Skin epidermis (tissue), 12 donors: ENCODE data around the gene ZDHHC14.
A peak's percentile ranks its signal among the peaks of the same experiment; 100 is the strongest.
"Not testable (repeated sequence)": the region's sequence is repeated elsewhere in the genome, so short reads cannot be mapped to it uniquely, and the experiment has no call there.

Experiments
- H3K27ac ChIP-seq, 21 experiments: fragments of 200-600 bp; sonication (generic) in 11 of 21; one replicate each; pipeline ENCODE4 v1.5.0; 2020; ENCODE audit warnings: mild to moderate bottlenecking in 3 of 21, inconsistent platforms in 2 of 21, moderate library complexity in 2 of 21
- H3K4me3 ChIP-seq, 7 experiments: fragments of 200-600 bp; sonication (generic) in 2 of 7; one replicate each; pipeline ENCODE4 v1.5.0; 2020; ENCODE audit warnings: inconsistent platforms in 2 of 7, mild to moderate bottlenecking in 2 of 7, moderate library complexity in 1 of 7

Gene ZDHHC14

GRCh38 chr6:157556671-157557430 lies 175.9 kb downstream of the ZDHHC14 start:
- H3K4me3 ChIP-seq, result no peak overlapping the region
- peak overlapping the region in 2 of 21 experiments; percentile 39 to 64 for H3K27ac ChIP-seq

DNA sequence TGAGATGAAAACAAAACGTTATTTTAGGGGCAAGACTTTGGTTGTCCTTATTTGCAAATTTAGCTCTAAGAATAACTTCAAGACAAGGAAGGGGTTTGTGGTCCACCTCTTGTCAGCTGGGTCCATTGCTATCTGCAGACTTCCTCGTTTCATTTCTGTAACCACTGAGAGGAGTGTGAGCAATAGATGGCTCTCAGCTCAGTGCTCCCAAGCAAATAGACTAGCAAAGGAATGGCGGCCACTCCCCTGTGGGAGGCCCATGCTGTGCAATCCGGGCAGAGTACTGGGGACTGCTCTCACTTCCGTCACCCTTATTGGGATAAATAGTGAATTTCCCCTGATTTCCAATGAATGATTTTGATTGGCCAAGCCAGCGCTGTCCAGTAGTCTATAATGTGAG lies 176.6 kb downstream of the ZDHHC14 start:
- Histone ChIP-seq H3K27ac (peak overlapping the region in 2 of 21 experiments; percentile 39 to 64), H3K4me3 (no peak overlapping the region)

DNA sequence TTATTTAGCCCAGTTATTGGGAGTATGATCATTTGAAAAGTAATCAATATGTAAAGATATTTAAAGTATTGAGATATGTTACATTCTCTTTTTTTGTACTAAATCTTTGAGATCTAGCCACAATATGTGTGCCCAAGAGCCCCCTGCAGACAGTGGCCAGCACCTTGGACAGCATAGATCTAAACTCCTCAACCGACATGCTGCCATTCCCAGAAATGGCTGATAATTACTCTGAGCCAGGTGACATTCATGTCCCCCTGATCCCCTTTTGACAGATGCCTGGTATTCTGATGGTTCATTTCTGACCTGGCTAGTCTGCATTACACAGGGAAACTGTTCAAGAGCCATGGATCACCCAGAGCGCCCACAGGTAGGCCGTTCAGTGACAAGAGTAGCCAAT lies 177.1 kb downstream of the ZDHHC14 start:
- Histone ChIP-seq H3K27ac (no peak overlapping the region), H3K4me3 (no peak overlapping the region)

DNA sequence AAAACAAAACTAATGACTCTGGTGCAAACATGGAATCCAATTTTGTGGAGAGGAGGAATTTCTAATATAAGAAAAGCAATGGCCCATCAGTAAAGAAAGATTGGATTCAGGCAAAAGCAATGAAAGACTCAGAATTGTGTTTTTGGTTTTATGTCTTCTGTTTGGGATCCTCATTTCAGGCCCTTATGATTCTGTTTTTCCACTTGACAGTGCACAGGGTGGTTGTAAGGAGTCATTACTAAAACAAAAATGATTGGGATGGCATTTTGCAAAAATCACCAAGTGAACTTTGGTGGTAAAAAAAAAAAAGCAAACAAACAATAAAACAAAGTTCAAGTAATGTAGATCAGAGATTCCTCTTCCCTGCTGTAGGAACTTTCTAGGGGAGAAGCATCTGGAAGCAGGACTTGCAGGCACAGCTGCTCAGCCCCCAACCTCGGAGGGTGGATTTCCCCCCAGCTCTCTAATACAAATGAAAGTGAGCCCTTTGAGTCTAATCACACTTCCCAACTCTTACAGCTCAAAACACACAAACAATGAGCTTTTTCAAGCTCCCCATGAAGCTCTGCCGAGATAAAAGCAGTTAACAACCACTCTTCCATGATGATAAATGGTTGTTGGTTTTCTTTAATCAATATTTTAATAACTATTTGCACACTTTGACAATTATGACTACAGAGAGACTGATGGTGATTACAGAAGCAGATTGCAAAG lies 177.7 kb downstream of the ZDHHC14 start:
- Histone ChIP-seq H3K27ac (no peak overlapping the region), H3K4me3 (no peak overlapping the region)

GRCh38 chr6:157559201-157559756 lies 178.3 kb downstream of the ZDHHC14 start:
- Histone ChIP-seq H3K27ac (no peak overlapping the region), H3K4me3 (no peak overlapping the region)

DNA sequence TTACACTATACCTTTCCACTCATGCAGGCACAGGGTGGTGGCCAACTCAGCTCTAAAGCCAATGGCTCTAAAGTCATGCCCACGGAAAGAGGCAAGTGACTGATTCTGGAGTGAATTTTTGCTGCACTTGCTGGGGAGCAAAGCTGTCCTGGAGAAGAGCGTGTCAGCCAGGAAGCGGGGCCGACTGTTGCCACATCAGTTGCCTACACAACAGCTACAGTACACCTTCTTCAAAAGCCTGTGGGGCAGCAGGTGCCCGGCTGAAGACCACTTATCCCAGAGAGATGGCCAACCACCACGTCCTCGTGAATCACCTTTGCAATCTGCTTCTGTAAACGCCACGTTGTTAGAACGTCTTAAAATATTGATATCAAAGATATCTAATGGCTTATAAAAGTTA lies 179.1 kb downstream of the ZDHHC14 start:
- H3K27ac ChIP-seq, H3K4me3 ChIP-seq: not testable (repeated sequence)

GRCh38 chr6:157560691-157561413 lies 179.9 kb downstream of the ZDHHC14 start:
- H3K27ac ChIP-seq, result no peak overlapping the region

GRCh38 chr6:157561414-157561790 lies 180.4 kb downstream of the ZDHHC14 start:
- no peak overlapping the region for H3K27ac ChIP-seq
- no peak overlapping the region for H3K4me3 ChIP-seq

More at GRCh38 chr6:157560691-157561413, 179.9 kb downstream of the ZDHHC14 start:
- H3K4me3 ChIP-seq, result no peak overlapping the region

DNA sequence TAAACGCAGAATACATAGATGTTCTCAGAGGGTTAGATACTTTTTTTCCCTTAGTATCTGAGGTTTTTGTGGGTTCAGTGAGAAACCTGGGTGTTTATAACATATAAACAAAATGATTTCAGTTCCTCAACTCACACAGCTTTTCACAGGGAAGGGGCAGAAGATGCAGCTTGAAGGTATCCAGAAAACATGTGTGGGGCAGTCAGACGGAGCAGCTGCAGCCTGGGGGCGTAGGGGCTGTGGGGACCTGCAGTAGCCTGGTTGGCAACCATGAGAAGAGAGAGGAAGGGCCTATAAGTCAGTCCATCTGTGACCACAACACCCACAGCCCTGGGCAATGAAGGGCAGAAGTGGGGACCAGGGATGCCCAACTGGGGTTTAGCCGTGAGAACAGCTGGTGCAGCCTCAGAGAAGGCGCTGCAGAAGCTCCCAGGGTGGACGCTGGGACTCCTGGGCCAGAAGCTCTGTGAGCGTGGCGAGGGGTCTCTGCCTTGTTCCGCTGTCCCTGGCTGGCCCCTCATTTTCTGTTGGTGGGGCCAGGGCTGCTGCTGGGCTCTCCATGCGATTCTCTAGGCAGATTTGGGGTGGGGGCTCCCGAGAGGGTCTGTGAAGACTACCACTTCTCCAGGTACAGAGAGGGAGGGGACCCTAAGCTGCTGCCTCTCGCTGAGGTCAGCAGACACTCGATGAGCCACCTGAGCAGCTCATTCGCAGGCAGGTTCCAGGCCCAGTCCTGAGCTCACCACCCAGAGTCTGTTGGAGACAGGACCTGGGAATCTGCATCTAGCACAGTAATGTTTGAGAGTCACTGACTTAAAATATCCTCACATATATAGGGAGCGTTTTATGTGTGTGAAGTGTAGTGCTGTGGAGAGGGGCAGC lies 181.2 kb downstream of the ZDHHC14 start:
- Histone ChIP-seq H3K27ac (peak overlapping the region in 4 of 21 experiments; percentile 11 to 51 (median 28)), H3K4me3 (no peak overlapping the region)

DNA sequence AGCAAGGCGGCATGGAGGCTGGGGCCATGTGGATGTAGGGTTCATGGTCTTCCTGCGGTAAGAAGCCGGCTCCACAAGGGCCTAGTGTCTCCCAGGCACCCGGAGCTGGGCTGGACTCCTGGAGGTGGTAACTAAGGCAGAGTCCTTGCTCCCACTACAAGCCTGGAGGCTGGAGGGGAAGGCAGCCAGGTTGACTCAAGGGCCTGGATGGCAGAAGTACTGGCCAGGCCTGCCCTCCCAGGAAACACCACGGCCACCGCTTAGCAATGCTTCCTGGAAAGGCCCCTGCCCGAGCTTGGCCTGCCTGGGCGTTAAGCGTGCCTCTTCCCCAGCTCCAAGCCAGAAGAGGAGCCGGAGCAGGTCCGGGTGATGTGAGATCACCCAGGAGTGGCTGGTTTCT lies 182.0 kb downstream of the ZDHHC14 start:
- peak overlapping the region in 6 of 21 experiments; percentile 3 to 52 (median 19) for H3K27ac ChIP-seq
- no peak overlapping the region for H3K4me3 ChIP-seq

GRCh38 chr6:157563611-157564284 lies 182.8 kb downstream of the ZDHHC14 start:
- Histone ChIP-seq H3K27ac (peak overlapping the region in 4 of 21 experiments; percentile 3 to 52 (median 26)), H3K4me3 (no peak overlapping the region)

DNA sequence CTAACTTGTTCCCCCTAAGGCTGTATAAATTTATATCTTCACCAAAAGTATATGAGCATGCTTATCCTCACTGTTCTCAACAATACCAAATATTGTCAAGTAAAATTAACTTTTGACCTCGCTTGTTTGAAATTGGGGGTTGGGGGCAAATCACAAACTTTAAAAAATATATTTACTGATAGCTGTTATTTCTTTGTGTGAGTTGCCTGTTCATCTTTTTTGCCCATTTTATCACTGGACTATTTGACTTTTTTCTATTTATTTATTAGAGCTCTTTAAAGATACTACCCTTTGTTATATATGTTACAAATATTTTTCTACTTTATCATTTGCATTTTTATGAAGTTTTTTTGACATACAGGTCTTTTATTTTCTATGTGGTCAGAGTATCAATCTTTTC lies 187.7 kb downstream of the ZDHHC14 start:
- no peak overlapping the region for H3K4me3 ChIP-seq
- H3K27ac ChIP-seq, result no peak overlapping the region

DNA sequence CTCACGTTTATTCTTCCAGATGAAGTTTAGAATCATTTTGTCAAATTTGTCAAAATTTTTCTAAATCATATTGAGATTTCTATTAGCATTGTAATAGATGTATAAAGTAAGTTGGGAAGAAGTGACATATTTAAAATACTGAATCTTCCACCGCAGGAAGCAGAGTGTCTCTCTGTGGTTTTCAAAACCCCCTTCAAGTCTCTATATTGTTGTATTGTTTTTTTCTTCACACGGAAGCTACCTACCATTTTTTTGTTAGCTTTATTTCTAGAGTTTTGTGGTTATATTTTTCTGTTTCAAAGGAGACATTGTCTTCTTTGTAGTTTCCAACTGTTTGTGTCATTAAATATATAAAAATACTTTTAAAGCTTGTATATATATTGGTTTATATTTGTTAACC lies 188.6 kb downstream of the ZDHHC14 start:
- no peak overlapping the region for H3K27ac ChIP-seq
- no peak overlapping the region for H3K4me3 ChIP-seq

DNA sequence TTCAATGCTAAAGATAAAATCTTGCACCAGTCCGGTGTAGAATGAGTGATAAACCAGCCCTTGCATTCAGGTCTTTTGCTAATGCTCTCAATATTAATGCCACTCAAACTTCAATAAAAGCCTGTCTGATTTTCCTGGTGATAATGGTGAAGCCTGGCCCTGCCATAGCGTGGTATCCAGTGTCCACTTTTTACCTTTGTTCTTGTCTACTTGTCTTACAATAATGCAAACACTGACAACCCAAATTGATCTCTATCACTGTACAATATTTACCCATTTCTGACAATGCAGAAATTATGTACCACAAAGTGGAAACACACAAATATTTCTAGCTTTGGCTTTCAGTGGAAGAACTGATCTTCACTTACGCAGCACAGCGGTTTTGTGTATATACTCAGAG lies 189.1 kb downstream of the ZDHHC14 start:
- H3K27ac ChIP-seq, result no peak overlapping the region
- H3K4me3 ChIP-seq, result no peak overlapping the region

DNA sequence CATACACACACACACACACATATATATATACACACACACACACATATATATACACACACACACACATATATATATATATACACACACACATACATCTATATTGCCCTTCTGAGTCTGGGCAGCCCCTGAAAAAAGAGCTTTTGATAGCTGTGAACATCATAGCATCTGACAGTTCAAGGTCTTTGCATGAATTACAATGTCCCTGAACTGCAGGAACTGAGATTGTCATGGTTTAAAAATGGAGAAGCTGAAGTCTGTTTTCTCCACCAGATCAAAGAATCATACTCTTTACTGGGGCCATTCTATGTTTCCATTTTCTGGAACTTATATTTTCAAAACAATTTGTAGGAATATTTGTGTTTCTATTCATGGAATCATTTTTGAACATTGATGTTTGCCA lies 189.8 kb downstream of the ZDHHC14 start:
- Histone ChIP-seq H3K27ac (no peak overlapping the region), H3K4me3 (no peak overlapping the region)

DNA sequence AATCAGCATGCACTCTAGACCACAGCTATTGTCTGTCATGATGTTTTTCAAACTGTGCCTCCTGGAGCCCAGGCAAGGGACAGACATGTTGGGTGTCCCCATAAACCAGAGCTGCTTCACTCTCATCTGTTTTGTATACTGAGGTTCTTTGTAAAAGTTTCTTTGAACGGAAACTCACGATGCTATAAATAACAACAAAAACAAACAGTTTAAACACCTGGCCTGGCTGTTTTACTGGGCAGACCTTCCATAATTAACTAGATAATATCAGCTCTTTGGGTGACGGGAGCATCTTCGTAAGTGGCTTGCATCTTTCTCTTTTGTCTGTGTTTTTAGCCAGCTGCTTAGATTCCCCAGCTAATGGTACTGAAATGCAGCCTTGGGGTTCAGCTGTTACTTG lies 190.3 kb downstream of the ZDHHC14 start:
- no peak overlapping the region for H3K27ac ChIP-seq

GRCh38 chr6:157571950-157572349 lies 191.0 kb downstream of the ZDHHC14 start:
- Histone ChIP-seq H3K4me3 (no peak overlapping the region), H3K27ac (no peak overlapping the region)

More for the DNA sequence above, 190.3 kb downstream of the ZDHHC14 start:
- H3K4me3 ChIP-seq, result no peak overlapping the region

GRCh38 chr6:157574851-157575424 lies 193.9 kb downstream of the ZDHHC14 start:
- Histone ChIP-seq H3K27ac (peak overlapping the region in 1 of 21 experiments; percentile 24), H3K4me3 (no peak overlapping the region)
